Smooth muscle cell (in vitro differentiated cells): Measurements from ENCODE around the gene NUDT13. TPM values are rescaled to one million over a fixed set of nuclear protein-coding genes. Genes with fewer than 3 reads are reported as not detected.
"Not testable (repeated sequence)": the region's sequence is repeated elsewhere in the genome, so short reads cannot be mapped to it uniquely, and the experiment has no call there.

Source experiments
- DNase-seq: peaks from one replicate; lab custom pipeline; 2025; ENCODE audit not compliant: unreplicated experiment; lab: John Stamatoyannopoulos, UW
- H2AFZ ChIP-seq: fragments of 200-600 bp; sonication (generic); 2 replicates; pipeline ENCODE4 v1.6.0; 2016; ENCODE audit warnings: antibody characterized with exemption, low read depth, mild to moderate bottlenecking
- H3F3A ChIP-seq: fragments of 200-600 bp; sonication (generic); 2 replicates; pipeline ENCODE4 v1.6.0; 2017; ENCODE audit warnings: antibody characterized with exemption, low read depth
- H3K27ac ChIP-seq: fragments of 200-600 bp; sonication (generic); 2 replicates; pipeline ENCODE4 v1.5.1; 2016; ENCODE audit warnings: low read depth, mild to moderate bottlenecking
- H3K27me3 ChIP-seq: fragments of 200-600 bp; sonication (generic); 2 replicates; pipeline ENCODE4 v1.6.1; 2016; ENCODE audit warnings: low read depth, mild to moderate bottlenecking
- H3K36me3 ChIP-seq: fragments of 200-600 bp; sonication (generic); 2 replicates; pipeline ENCODE4 v1.5.1; 2016; ENCODE audit warnings: low read depth
- H3K4me1 ChIP-seq: fragments of 200-600 bp; sonication (generic); 2 replicates; pipeline ENCODE4 v1.5.1; 2016; ENCODE audit warnings: low read depth
- H3K4me2 ChIP-seq: fragments of 200-600 bp; sonication (generic); 2 replicates; pipeline ENCODE4 v1.6.0; 2016; ENCODE audit warnings: mild to moderate bottlenecking
- H3K4me3 ChIP-seq: fragments of 200-600 bp; sonication (generic); 2 replicates; pipeline ENCODE4 v1.5.1; 2016; ENCODE audit warnings: mild to moderate bottlenecking
- H3K79me2 ChIP-seq: fragments of 200-600 bp; sonication (generic); 2 replicates; pipeline ENCODE4 v1.6.0; 2016; ENCODE audit warnings: low read depth, mild to moderate bottlenecking
- H3K9ac ChIP-seq: fragments of 200-600 bp; sonication (generic); 2 replicates; pipeline ENCODE4 v1.6.0; 2016; ENCODE audit warnings: low read depth
- H3K9me3 ChIP-seq: fragments of 200-600 bp; sonication (generic); replicated peaks from 2 replicates; pipeline ENCODE4 v1.5.1; 2016; ENCODE audit warnings: low read depth
- H4K20me1 ChIP-seq: fragments of 200-600 bp; sonication (generic); 2 replicates; pipeline ENCODE4 v1.6.0; 2016; ENCODE audit warnings: low read depth
- WGBS: methylation state at CpG from one replicate; pipeline ENCODE4 v1.1.7; 2016; ENCODE audit warnings: low lambda C conversion rate; 5-methylcytosine and 5-hydroxymethylcytosine counted together
- polyA plus RNA-seq: library from polyadenylated mRNA; unstranded; fragments of >200 nt; fragmentation: Nextera tagmentation; extraction: Ambion mirVana; gene quantifications from 2 replicates; pipeline ENCODE4 v1.2.1, GENCODE V29; 2016
- total RNA-seq: library from RNA; depleted of rRNA; stranded (reverse); fragments of >200 nt; gene quantifications from 2 replicates; pipeline ENCODE4 v1.2.3, GENCODE V29; 2014
- TF ChIP-seq, protein P1 (sequence below): fragments of 200-600 bp; sonication (generic); IDR thresholded peaks from 2 replicates; pipeline ENCODE4 v1.5.1; 2017; ENCODE audit warnings: borderline replicate concordance, mild to moderate bottlenecking, antibody characterized with exemption; ENCODE audit not compliant: insufficient read depth, poor library complexity, severe bottlenecking

The NUDT13 gene
- total and polyA plus RNA-seq, 2 experiments from 2014 or later, result 0.36 to 1.7 TPM

DNA sequence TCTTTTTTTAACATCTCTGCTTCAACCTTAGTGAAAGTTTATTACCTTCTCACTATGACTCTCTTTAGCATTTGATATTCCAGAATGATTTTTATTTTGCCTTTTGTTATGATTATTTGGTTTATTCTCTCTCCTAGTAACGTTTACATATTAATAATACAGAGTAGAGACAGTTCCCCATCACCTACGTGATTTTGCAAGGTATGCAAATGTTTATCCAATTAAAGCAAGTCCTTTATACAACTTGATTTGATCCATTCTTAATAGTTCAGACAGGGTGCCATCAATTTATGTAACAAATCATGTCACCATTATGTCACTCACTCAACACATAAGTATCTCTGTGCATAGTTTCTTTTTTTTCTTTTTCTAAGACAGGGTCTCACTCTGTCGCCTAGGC is 31.3 kb downstream of the NUDT13 start:
- H3K9ac ChIP-seq, result no peak overlapping the region
- no peaks in the 10 kb centered on the region for H3K4me1 ChIP-seq
- no peaks in the 10 kb centered on the region for H4K20me1 ChIP-seq
- H3K4me2 ChIP-seq, result no peak overlapping the region
- no peaks in the 10 kb centered on the region for H3K27me3 ChIP-seq
- no peak overlapping the region for H3K4me3 ChIP-seq
- peaks cover 57% of the 10 kb centered on the region for H3K36me3 ChIP-seq
- TF ChIP-seq, protein P1, sequence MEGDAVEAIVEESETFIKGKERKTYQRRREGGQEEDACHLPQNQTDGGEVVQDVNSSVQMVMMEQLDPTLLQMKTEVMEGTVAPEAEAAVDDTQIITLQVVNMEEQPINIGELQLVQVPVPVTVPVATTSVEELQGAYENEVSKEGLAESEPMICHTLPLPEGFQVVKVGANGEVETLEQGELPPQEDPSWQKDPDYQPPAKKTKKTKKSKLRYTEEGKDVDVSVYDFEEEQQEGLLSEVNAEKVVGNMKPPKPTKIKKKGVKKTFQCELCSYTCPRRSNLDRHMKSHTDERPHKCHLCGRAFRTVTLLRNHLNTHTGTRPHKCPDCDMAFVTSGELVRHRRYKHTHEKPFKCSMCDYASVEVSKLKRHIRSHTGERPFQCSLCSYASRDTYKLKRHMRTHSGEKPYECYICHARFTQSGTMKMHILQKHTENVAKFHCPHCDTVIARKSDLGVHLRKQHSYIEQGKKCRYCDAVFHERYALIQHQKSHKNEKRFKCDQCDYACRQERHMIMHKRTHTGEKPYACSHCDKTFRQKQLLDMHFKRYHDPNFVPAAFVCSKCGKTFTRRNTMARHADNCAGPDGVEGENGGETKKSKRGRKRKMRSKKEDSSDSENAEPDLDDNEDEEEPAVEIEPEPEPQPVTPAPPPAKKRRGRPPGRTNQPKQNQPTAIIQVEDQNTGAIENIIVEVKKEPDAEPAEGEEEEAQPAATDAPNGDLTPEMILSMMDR, result no peak
- H3K9me3 ChIP-seq, result no peaks in the 10 kb centered on the region
- no peaks in the 10 kb centered on the region for H3K79me2 ChIP-seq
- no peak overlapping the region for H3K27ac ChIP-seq
- no peak for DNase-seq
- no peaks in the 10 kb centered on the region for H3F3A ChIP-seq
- 98% methylated on average over 3 of the region's 3 CpGs for WGBS
- H2AFZ ChIP-seq, result no peak overlapping the region

DNA sequence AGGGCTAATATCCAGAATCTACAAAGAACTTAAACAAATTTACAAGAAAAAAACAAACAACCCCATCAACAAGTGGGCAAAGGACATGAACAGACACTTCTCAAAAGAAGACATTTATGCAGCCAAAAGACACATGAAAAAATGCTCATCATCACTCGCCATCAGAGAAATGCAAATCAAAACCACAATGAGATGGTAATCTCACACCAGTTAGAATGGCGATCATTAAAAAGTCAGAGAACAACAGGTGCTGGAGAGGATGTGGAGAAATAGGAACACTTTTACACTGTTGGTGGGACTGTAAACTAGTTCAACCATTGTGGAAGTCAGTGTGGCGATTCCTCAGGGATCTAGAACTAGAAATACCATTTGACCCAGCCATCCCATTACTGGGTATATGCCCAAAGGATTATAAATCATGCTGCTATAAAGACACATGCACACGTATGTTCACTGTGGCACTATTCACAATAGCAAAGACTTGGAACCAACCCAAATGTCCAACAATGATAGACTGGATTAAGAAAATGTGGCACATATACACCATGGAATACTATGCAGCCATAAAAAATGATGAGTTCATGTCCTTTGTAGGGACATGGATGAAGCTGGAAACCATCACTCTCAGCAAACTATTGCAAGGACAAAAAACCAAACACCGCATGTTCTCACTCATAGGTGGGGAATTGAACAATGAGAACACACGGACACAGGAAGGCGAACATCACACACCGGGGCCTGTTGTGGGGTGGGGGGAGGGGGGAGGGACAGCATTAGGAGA is 40.6 kb downstream of the NUDT13 start:
- WGBS, result over 99% methylated on average over 8 of the region's 8 CpGs
- H3K79me2 ChIP-seq, result peaks cover 23% of the 10 kb centered on the region
- H3K36me3 ChIP-seq, result peaks cover 44% of the 10 kb centered on the region
- H3K9ac ChIP-seq, H3K4me1 ChIP-seq, H3K27me3 ChIP-seq, H3K9me3 ChIP-seq, H2AFZ ChIP-seq, H3F3A ChIP-seq, DNase-seq, H3K4me2 ChIP-seq, H3K27ac ChIP-seq, H3K4me3 ChIP-seq: not testable (repeated sequence)
- H4K20me1 ChIP-seq, result peaks cover 15% of the 10 kb centered on the region

DNA sequence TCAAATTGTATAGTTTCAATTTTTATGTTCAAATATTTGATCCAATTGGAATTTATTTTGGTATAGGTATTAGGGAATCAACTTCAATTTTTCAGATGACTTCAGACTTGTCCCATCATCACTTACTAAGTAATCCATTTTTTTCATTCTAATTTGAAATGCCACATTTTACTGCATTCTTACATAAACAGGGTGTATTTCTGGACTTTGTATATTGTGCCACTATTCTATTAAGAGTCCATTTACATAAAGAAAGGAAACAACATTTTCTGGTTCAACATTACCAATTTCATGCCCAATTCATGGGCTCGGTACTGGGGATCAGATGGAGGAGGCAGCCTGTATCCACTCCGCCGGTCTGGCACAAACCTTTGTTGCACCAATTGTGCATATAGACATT is 41.8 kb downstream of the NUDT13 start:
- 99% methylated on average over 3 of the region's 3 CpGs for WGBS
- H3K79me2 ChIP-seq, result peaks cover 23% of the 10 kb centered on the region
- DNase-seq, result no peak
- no peaks in the 10 kb centered on the region for H3K4me1 ChIP-seq
- H4K20me1 ChIP-seq, result peaks cover 15% of the 10 kb centered on the region
- H3K36me3 ChIP-seq, result peaks cover 39% of the 10 kb centered on the region
- H3K4me2 ChIP-seq, result no peak overlapping the region
- no peaks in the 10 kb centered on the region for H3F3A ChIP-seq
- H3K27me3 ChIP-seq, result no peaks in the 10 kb centered on the region
- TF ChIP-seq, protein P1, result no peak
- no peak overlapping the region for H3K9ac ChIP-seq
- no peak overlapping the region for H3K4me3 ChIP-seq
- no peak overlapping the region for H3K27ac ChIP-seq
- H3K9me3 ChIP-seq, result no peaks in the 10 kb centered on the region
- no peak overlapping the region for H2AFZ ChIP-seq

GRCh38 chr10:73156054-73156453 is 45.8 kb downstream of the NUDT13 start:
- Histone ChIP-seq H3F3A (no peaks in the 10 kb centered on the region), H2AFZ (no peak overlapping the region), H3K27ac (no peak overlapping the region), H3K79me2 (peaks cover 41% of the 10 kb centered on the region), H3K27me3 (no peaks in the 10 kb centered on the region), H3K4me3 (no peak overlapping the region), H3K36me3 (peaks cover 35% of the 10 kb centered on the region), H3K9me3 (no peaks in the 10 kb centered on the region), H3K4me1 (no peaks in the 10 kb centered on the region), H3K4me2 (no peak overlapping the region), H4K20me1 (peaks cover 13% of the 10 kb centered on the region), H3K9ac (no peak overlapping the region)
- no peak for DNase-seq
- 97% methylated on average over 3 of the region's 3 CpGs for WGBS
- TF ChIP-seq, protein P1, result no peak
